ENCODE data around the gene GFY. TPM values are rescaled to one million over a fixed set of nuclear protein-coding genes. Genes with fewer than 3 reads are reported as not detected.

Gene GFY
- total RNA-seq, 2 experiments from 2014 or later, result not detected

DNA sequence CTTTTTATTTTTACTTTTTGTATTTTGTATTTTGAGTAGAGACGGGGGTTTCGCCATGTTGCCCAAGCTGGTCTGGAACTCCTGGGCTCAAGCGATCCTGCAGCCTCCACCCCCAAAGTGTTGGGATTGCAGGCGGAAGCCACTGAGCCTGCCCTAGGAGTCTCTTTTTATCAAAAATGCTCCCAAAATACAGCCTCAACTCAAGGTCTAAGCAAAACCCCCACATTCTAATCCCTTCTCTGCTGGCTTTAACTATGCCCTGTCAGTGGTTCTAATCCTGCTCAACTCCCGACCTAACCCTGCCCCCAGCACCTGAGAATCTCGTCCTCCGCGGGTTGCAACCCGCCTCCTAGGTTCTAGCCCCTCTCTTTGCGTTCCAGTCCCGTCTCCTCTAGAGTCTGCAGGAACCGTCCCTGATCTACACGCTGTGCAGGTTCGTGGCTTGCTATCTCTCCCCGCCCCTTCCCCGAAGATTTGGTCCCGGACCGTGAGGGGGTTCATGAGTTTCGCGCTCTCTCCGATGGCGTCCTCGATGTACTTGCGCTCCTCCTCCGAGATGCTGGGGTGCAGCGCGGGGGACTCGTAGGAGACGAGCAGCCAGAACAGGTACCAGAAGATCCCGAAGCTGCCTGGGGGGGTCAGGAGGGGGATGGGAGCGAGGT, 8.2 kb downstream of the GFY start:
- H3K27ac Mint-ChIP-seq, result no peak overlapping the region
- no peaks in the 10 kb centered on the region for H3K36me3 Mint-ChIP-seq (ENCODE audit: low read depth)
- no peaks in the 10 kb centered on the region for H3K9me3 Mint-ChIP-seq
- H3K27me3 Mint-ChIP-seq, result peaks cover 86% of the 10 kb centered on the region
- DNase-seq (no peak), ATAC-seq (no peak)
- H3K4me3 Mint-ChIP-seq, result no peak overlapping the region
- intact Hi-C loops (cut with micrococcal nuclease), result no loop called here
- TF ChIP-seq, protein P1, sequence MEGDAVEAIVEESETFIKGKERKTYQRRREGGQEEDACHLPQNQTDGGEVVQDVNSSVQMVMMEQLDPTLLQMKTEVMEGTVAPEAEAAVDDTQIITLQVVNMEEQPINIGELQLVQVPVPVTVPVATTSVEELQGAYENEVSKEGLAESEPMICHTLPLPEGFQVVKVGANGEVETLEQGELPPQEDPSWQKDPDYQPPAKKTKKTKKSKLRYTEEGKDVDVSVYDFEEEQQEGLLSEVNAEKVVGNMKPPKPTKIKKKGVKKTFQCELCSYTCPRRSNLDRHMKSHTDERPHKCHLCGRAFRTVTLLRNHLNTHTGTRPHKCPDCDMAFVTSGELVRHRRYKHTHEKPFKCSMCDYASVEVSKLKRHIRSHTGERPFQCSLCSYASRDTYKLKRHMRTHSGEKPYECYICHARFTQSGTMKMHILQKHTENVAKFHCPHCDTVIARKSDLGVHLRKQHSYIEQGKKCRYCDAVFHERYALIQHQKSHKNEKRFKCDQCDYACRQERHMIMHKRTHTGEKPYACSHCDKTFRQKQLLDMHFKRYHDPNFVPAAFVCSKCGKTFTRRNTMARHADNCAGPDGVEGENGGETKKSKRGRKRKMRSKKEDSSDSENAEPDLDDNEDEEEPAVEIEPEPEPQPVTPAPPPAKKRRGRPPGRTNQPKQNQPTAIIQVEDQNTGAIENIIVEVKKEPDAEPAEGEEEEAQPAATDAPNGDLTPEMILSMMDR (IDR thresholded peaks at IDR 0.05), result no peak
- H3K4me1 Mint-ChIP-seq (ENCODE audit: low read depth), result peaks cover 20% of the 10 kb centered on the region
- ChIA-PET CTCF (no interaction called here), POLR2A (interaction anchor here (1.0 to 1.2 kb wide), 2 partner anchors 12 to 19 kb away, joined by 3 read pairs; no protein-coding TSS in a partner anchor)

DNA sequence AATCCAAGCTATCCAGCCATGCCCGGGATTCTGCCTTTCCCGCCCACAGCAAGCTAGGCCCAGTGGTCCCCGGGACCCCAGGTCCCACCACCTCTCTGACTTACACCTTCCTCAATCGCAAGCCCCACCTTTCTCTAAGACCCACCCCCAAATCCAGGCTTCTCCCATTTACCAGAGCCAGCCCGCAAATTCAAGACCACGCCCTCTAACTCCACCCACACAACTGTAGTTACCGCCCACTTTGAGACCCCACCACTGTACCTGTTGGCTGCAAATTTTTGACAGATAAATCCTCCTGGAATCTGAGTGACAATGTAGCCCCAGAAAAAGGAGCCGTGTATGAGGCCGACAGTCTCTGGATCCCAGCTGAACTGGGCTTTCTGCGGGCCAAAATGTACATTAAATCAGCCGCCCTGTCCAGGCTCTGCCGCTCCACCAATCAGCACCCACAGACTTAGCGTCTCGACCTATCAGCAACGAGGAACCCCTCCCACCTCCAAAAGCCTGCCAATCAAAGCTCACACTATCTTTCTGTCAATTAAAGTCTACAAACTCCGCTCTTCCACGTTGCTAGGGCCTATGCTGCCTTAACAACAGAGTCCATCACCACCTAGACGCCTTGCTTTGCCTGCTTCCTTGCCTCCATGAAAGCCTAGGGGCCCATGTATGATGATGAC, 9.9 kb downstream of the GFY start:
- Mint-ChIP-seq H3K4me3 (no peak overlapping the region), H3K27ac (no peak overlapping the region), H3K9me3 (no peaks in the 10 kb centered on the region), H3K4me1 (ENCODE audit: low read depth) (peaks cover 17% of the 10 kb centered on the region), H3K36me3 (ENCODE audit: low read depth) (no peaks in the 10 kb centered on the region), H3K27me3 (peaks cover 87% of the 10 kb centered on the region)
- DNase-seq, result no peak
- ChIA-PET POLR2A (interaction anchor here (1.3 to 1.6 kb wide), 2 partner anchors 17 to 128 kb away, joined by 3 to 4 read pairs; partner anchors contain the start of gene PIH1D1), CTCF (interaction anchor here (2.2 kb wide), 1 partner anchor 43 kb away, joined by 13 read pairs; no protein-coding TSS in a partner anchor)
- no peak for ATAC-seq
- intact Hi-C loops (cut with micrococcal nuclease), result no loop called here
- TF ChIP-seq, protein P1 (IDR thresholded peaks at IDR 0.05), result no peak

DNA sequence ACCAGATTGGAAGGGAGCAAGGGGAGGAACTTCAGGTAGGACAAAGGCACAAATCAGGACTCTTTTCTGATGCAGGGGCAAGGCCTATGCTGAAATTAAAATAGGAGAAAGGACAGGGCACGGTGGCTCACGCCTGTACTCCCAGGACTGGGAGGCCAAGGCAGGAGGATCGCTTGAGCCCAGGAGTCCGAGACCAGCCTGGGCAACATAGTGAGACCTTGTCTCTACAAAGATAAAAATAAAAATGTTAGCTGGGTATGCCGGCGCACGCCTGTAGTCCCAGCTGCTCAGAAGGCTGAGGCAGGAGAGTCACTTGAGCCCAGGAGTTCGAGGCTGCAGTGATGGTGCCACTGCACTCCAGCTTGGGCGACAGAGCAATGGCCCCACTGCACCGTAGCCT, 10.5 kb downstream of the GFY start:
- no peak overlapping the region for H3K4me3 Mint-ChIP-seq
- H3K27ac Mint-ChIP-seq, result no peak overlapping the region
- H3K36me3 Mint-ChIP-seq (ENCODE audit: low read depth), result no peaks in the 10 kb centered on the region
- POLR2A ChIA-PET, result interaction anchor here (1.1 to 1.6 kb wide), 4 partner anchors 11 to 127 kb away, joined by 3 to 4 read pairs (median 4); partner anchors contain the start of genes GFY and PIH1D1
- DNase-seq (no peak), ATAC-seq (no peak)
- no peaks in the 10 kb centered on the region for H3K9me3 Mint-ChIP-seq
- H3K4me1 Mint-ChIP-seq (ENCODE audit: low read depth), result peaks cover 19% of the 10 kb centered on the region
- CTCF ChIA-PET, result interaction anchor here (0.9 to 2.2 kb wide), 2 partner anchors 11 to 44 kb away, joined by 3 to 13 read pairs; partner anchors contain the start of gene GFY
- H3K27me3 Mint-ChIP-seq, result peaks cover 88% of the 10 kb centered on the region
- intact Hi-C loops (cut with micrococcal nuclease), result no loop called here
- TF ChIP-seq, protein P1 (IDR thresholded peaks at IDR 0.05), result no peak

- H3K27me3 Mint-ChIP-seq, result peaks cover 87% of the 10 kb centered on the region
- intact Hi-C loops (cut with micrococcal nuclease), result no loop called here
- POLR2A ChIA-PET, result interaction anchor here (1.1 to 1.6 kb wide), 4 partner anchors 11 to 126 kb away, joined by 3 to 4 read pairs (median 4); partner anchors contain the start of genes GFY and PIH1D1
- no peak overlapping the region for H3K27ac Mint-ChIP-seq
- CTCF ChIA-PET, result interaction anchor here (0.9 to 2.2 kb wide), 3 partner anchors 12 to 45 kb away, joined by 3 to 13 read pairs (median 3); partner anchors contain the start of gene GFY
- ATAC-seq (peak; percentile 53), DNase-seq (peak; percentile 91)
- no peaks in the 10 kb centered on the region for H3K9me3 Mint-ChIP-seq
- H3K36me3 Mint-ChIP-seq (ENCODE audit: low read depth), result no peaks in the 10 kb centered on the region
- no peak overlapping the region for H3K4me3 Mint-ChIP-seq
- TF ChIP-seq, protein P1 (IDR thresholded peaks at IDR 0.05), result no peak
- peaks cover 23% of the 10 kb centered on the region for H3K4me1 Mint-ChIP-seq (ENCODE audit: low read depth)
These were observed 11.3 kb downstream of the GFY start for GRCh38 chr19:49436381-49437017.
